SK-N-SH (cell line): ENCODE measurements around the gene HIRA. TPM values are rescaled to one million over a fixed set of nuclear protein-coding genes. Genes with fewer than 3 reads are reported as not detected.

Experiments
- CTCF ChIA-PET: fragments of 300-600, 350-600 bp; formaldehyde crosslinking; extraction: SDS; loops from one replicate; lab custom pipeline; 2021; lab: Yijun Ruan, JAX
- POLR2A ChIA-PET: fragments of 350-600 bp; sonication (Branson Sonifier 250); formaldehyde crosslinking; extraction: SDS; loops from one replicate; lab custom pipeline; 2020; ENCODE audit warnings: antibody characterized with exemption, inconsistent platforms; lab: Yijun Ruan, JAX
- DNase-seq: peaks from one replicate; pipeline ENCODE4 v3.0.0; 2012
- H2AFZ ChIP-seq: fragments of 200-600 bp; sonication (generic); 2 replicates; pipeline ENCODE4 v1.8.1; 2016; ENCODE audit warnings: antibody characterized with exemption, mild to moderate bottlenecking, low read depth
- H3F3A ChIP-seq: fragments of 200-600 bp; sonication (generic); replicated peaks from 2 replicates; pipeline ENCODE3; 2016; ENCODE audit warnings: antibody characterized with exemption, mild to moderate bottlenecking; ENCODE audit not compliant: insufficient read depth
- H3K27ac ChIP-seq, 2 experiments: fragments of 200-500 bp in 1 of 2; fragments of 200-600 bp in 1 of 2; sonication (Bioruptor generic) in 1 of 2; sonication (generic), shearing (Covaris generic) in 1 of 2; 2 replicates each; pipeline versions ENCODE4 v1.5.1 to v1.6.1; 2014 to 2016; ENCODE audit warnings: low read depth in 2 of 2, inconsistent platforms in 1 of 2, low read length in 1 of 2, mild to moderate bottlenecking in 1 of 2, mixed read lengths in 1 of 2
- H3K27me3 ChIP-seq: fragments of 200-600 bp; sonication (generic), shearing (Covaris generic); 2 replicates; pipeline ENCODE4 v1.6.1; 2016; ENCODE audit warnings: mixed run types; ENCODE audit not compliant: insufficient read depth
- H3K36me3 ChIP-seq, 2 experiments: fragments of 200-500 bp in 1 of 2; fragments of 200-600 bp in 1 of 2; sonication (Bioruptor generic) in 1 of 2; sonication (generic) in 1 of 2; replicated peaks in 1 of 2; 2 replicates each; pipeline versions ENCODE3 to v1.5.1; 2014 to 2016; ENCODE audit warnings: low read length in 1 of 2, mild to moderate bottlenecking in 1 of 2; ENCODE audit not compliant: insufficient read depth in 2 of 2, control insufficient read depth in 1 of 2
- H3K4me1 ChIP-seq, 2 experiments: fragments of 200-500 bp in 1 of 2; fragments of 200-600 bp in 1 of 2; sonication (Bioruptor generic) in 1 of 2; sonication (generic), shearing (Covaris generic) in 1 of 2; 2 replicates each; pipeline versions ENCODE4 v1.5.1 to v1.6.1; 2014 to 2016; ENCODE audit warnings: low read depth in 1 of 2, low read length in 1 of 2, mixed run types in 1 of 2; ENCODE audit not compliant: insufficient read depth in 2 of 2, control insufficient read depth in 1 of 2
- H3K4me2 ChIP-seq: fragments of 200-600 bp; sonication (generic), shearing (Covaris generic); 2 replicates; pipeline ENCODE4 v1.6.1; 2017; ENCODE audit warnings: mixed run types
- H3K4me3 ChIP-seq, 2 experiments: fragments of 200-500 bp in 1 of 2; fragments of 200-600 bp in 1 of 2; sonication (Bioruptor generic) in 1 of 2; sonication (generic), shearing (Covaris generic) in 1 of 2; 2 replicates each; pipeline versions ENCODE4 v1.5.1 to v1.8.1; 2014 to 2016; ENCODE audit warnings: low read depth in 2 of 2, inconsistent platforms in 1 of 2, low read length in 1 of 2, mild to moderate bottlenecking in 1 of 2, mixed read lengths in 1 of 2, moderate library complexity in 1 of 2
- H3K79me2 ChIP-seq: fragments of 200-600 bp; sonication (generic); 2 replicates; pipeline ENCODE4 v1.8.1; 2017; ENCODE audit warnings: mild to moderate bottlenecking; ENCODE audit not compliant: insufficient read depth
- H3K9ac ChIP-seq: fragments of 200-600 bp; sonication (generic); 2 replicates; pipeline ENCODE4 v1.6.1; 2017; ENCODE audit warnings: mixed run types
- H3K9me2 ChIP-seq: fragments of 200-600 bp; sonication (generic); 2 replicates; pipeline ENCODE4 v1.6.1; 2017; ENCODE audit warnings: mixed run types
- H3K9me3 ChIP-seq: fragments of 200-600 bp; sonication (generic); 2 replicates; pipeline ENCODE4 v1.6.1; 2017; ENCODE audit warnings: mixed run types, mild to moderate bottlenecking, moderate library complexity
- H4K20me1 ChIP-seq: fragments of 200-600 bp; sonication (generic); 2 replicates; pipeline ENCODE4 v1.6.1; 2017; ENCODE audit warnings: mild to moderate bottlenecking, mixed run types; ENCODE audit not compliant: insufficient read depth
- CHD2 ChIP-seq: fragments of 150-350 bp; IDR thresholded peaks from 2 replicates; pipeline ENCODE4 v1.6.1; 2018; ENCODE audit warnings: low read length; ENCODE audit not compliant: partially characterized antibody
- EP300 ChIP-seq, 2 experiments: IDR thresholded peaks; 2 replicates each; pipeline versions ENCODE4 v1.4.0 to v1.6.1; 2012; ENCODE audit warnings: borderline replicate concordance in 1 of 2, low read depth in 1 of 2, low read length in 1 of 2
- EZH2phosphoT487 ChIP-seq: fragments of 200-600 bp; sonication (generic); IDR thresholded peaks from 2 replicates; pipeline ENCODE4 v1.6.1; 2017; ENCODE audit warnings: low read depth, mixed run types, mild to moderate bottlenecking, antibody characterized with exemption, moderate library complexity, borderline replicate concordance
- FOXJ3 ChIP-seq: sonication (generic); formaldehyde crosslinking; IDR thresholded peaks from 2 replicates; pipeline ENCODE4 v1.5.1; 2020; ENCODE audit warnings: mild to moderate bottlenecking, missing genetic modification reagents
- GABPA ChIP-seq: IDR thresholded peaks from 2 replicates; pipeline ENCODE4 v1.4.0; 2012; ENCODE audit warnings: low read depth, mild to moderate bottlenecking
- MEF2A ChIP-seq: IDR thresholded peaks from 2 replicates; pipeline ENCODE4 v1.4.0; 2012; ENCODE audit warnings: low read depth, borderline replicate concordance
- MXI1 ChIP-seq: IDR thresholded peaks from 2 replicates; pipeline ENCODE4 v1.6.1; 2012; ENCODE audit warnings: mild to moderate bottlenecking, low read depth, low read length, improper control_type of control experiment
- PBX3 ChIP-seq: IDR thresholded peaks from 2 replicates; pipeline ENCODE4; 2012
- RAD21 ChIP-seq: IDR thresholded peaks from 2 replicates; pipeline ENCODE4 v1.6.1; 2012; ENCODE audit warnings: mild to moderate bottlenecking, low read length
- RCOR1 ChIP-seq: fragments of 150-350 bp; IDR thresholded peaks from 2 replicates; pipeline ENCODE4 v1.6.1; 2017; ENCODE audit warnings: antibody characterized with exemption, low read length
- RFX5 ChIP-seq: IDR thresholded peaks from 2 replicates; pipeline ENCODE4 v1.6.1; 2012; ENCODE audit warnings: mild to moderate bottlenecking, improper control_type of control experiment, low read length
- SIN3A ChIP-seq: IDR thresholded peaks from 2 replicates; pipeline ENCODE4 v1.6.1; 2012; ENCODE audit warnings: low read depth, mild to moderate bottlenecking, low read length, moderate library complexity, borderline replicate concordance
- TAF1 ChIP-seq: IDR thresholded peaks from 2 replicates; pipeline ENCODE4 v1.6.1; 2012; ENCODE audit warnings: low read depth, mild to moderate bottlenecking, low read length, moderate library complexity, borderline replicate concordance
- USF2 ChIP-seq: fragments of 150-350 bp; IDR thresholded peaks from 2 replicates; pipeline ENCODE4 v1.6.1; 2017; ENCODE audit warnings: antibody characterized with exemption, low read length, low read depth, borderline replicate concordance
- YY1 ChIP-seq: IDR thresholded peaks from 2 replicates; pipeline ENCODE4 v1.4.0; 2012; ENCODE audit warnings: low read depth, mild to moderate bottlenecking
- WGBS: methylation state at CpG from one replicate; pipeline ENCODE4 v1.1.6; 2017; ENCODE audit warnings: low lambda C conversion rate; 5-methylcytosine and 5-hydroxymethylcytosine counted together
- polyA plus RNA-seq, 3 experiments: library from polyadenylated mRNA; depleted of rRNA; stranded (reverse); fragments of >200 nt; gene quantifications; 2 replicates each; pipeline ENCODE4 v1.2.3, GENCODE V29; 2012

The HIRA gene
- polyA plus RNA-seq, 1 of the 3 experiments (the other 2 are of a cell fraction) = 21.0 TPM

DNA sequence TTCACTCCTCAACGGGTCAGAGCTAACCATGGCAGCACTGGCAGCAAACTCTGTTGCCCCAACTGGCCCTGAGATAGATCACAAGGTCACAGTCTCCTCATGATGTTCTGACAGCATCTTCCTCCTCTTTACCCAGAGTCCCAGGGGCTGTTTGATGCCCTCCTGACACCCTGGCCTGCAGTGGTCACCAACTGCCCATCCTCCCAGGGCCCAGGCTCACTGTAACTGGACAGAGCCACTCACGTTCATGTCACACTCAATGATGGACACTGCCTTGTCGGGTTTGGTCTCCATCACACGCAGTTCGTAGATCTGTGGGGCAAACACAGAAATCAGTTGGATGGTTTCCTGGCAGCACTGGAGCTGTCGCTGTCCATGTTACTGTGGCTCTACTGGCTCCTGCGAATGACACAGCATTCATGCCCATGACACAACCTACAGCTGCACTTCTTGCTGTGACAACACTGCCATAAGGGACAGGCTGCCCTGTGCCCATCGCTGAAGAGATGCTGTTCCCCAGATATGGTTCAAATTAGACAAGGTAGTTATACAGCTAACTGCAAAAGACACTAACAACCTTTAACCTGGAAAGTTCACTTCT lies 26.4 kb upstream of the HIRA start (continued):
- no peak for TF ChIP-seq GABPA

- Histone ChIP-seq H3K4me3 (no peak overlapping the region), H3K79me2 (no peaks in the 10 kb centered on the region), H3K9ac (no peak overlapping the region), H3K27ac (no peak overlapping the region), H4K20me1 (no peaks in the 10 kb centered on the region), H3K9me3 (no peaks in the 10 kb centered on the region), H3K27me3 (no peaks in the 10 kb centered on the region)
- CTCF ChIA-PET = no interaction called here
- DNase-seq = no peak
- TF ChIP-seq RFX5 (no peak), EZH2phosphoT487 (no peak), MEF2A (no peak), RCOR1 (no peak), FOXJ3 (CRISPR knock-in tag) (no peak), RAD21 (no peak), SIN3A (no peak)
- TF ChIP-seq, all 33 proteins: peak for 0
- no peaks in the 10 kb centered on the region for H3K4me1 ChIP-seq
- H3K36me3 ChIP-seq = peaks cover 72 to 77% of the 10 kb centered on the region in 2 experiments
- no peaks in the 10 kb centered on the region for H3F3A ChIP-seq
- no peaks in the 10 kb centered on the region for H3K9me2 ChIP-seq
- POLR2A ChIA-PET = no interaction called here
- 84% methylated on average over 5 of the region's 10 CpGs for WGBS
- H2AFZ ChIP-seq = no peak overlapping the region
- no peak overlapping the region for H3K4me2 ChIP-seq
Observed at GRCh38 chr22:19456541-19456940, 25.0 kb upstream of the HIRA start.

GRCh38 chr22:19455585-19456370 lies 24.2 kb upstream of the HIRA start:
- Histone ChIP-seq H3F3A (peaks cover 2% of the 10 kb centered on the region), H3K9me2 (no peaks in the 10 kb centered on the region), H3K9me3 (no peaks in the 10 kb centered on the region), H2AFZ (no peak overlapping the region), H3K4me1 (no peaks in the 10 kb centered on the region), H3K9ac (no peak overlapping the region), H3K27me3 (no peaks in the 10 kb centered on the region), H3K4me2 (no peak overlapping the region), H4K20me1 (no peaks in the 10 kb centered on the region), H3K79me2 (no peaks in the 10 kb centered on the region), H3K27ac (no peak overlapping the region), H3K4me3 (no peak overlapping the region), H3K36me3 (peaks cover 72 to 74% of the 10 kb centered on the region in 2 experiments)
- ChIA-PET POLR2A (no interaction called here), CTCF (interaction anchor here (1.3 kb wide), 2 partner anchors 8 to 174 kb away, joined by 4 read pairs; no protein-coding TSS in a partner anchor)
- no peak for TF ChIP-seq TAF1
- no peak for TF ChIP-seq MXI1
- TF ChIP-seq FOXJ3 (CRISPR knock-in tag) = no peak
- TF ChIP-seq EP300 (IDR thresholded peaks at IDR 0.05; ENCODE audit: borderline replicate concordance in 1 of 2, low read depth in 1 of 2, low read length in 1 of 2) = no peak
- TF ChIP-seq GABPA = no peak
- TF ChIP-seq YY1 = no peak
- TF ChIP-seq PBX3 = no peak
- no peak for TF ChIP-seq CHD2
- TF ChIP-seq USF2 = no peak
- 17% methylated on average over 2 of the region's 4 CpGs for WGBS
- DNase-seq = no peak
